Lower lobe of right lung (tissue), 2 donors: ENCODE data around the gene SNAPC4. TPM values are rescaled to one million over a fixed set of nuclear protein-coding genes. Genes with fewer than 3 reads are reported as not detected.
"Not testable (repeated sequence)": the region's sequence is repeated elsewhere in the genome, so short reads cannot be mapped to it uniquely, and the experiment has no call there.

Experiments
- ATAC-seq, 2 donors: fragments of 200-7000 bp; cut with Tn5 transposase; one replicate each; pipeline ENCODE4 v1.9.1; 2020 to 2022; ENCODE audit warnings: mild to moderate bottlenecking in 2 of 2, moderate library complexity in 2 of 2
- DNase-seq: peaks from one replicate; pipeline ENCODE4 v3.0.0-alpha.2; 2020
- H3K27ac ChIP-seq: fragments of 200-600 bp; one replicate; pipeline ENCODE4 v1.8.0; 2022
- H3K27me3 ChIP-seq: fragments of 200-600 bp; one replicate; pipeline ENCODE4 v1.8.0; 2022; ENCODE audit warnings: low read depth
- H3K36me3 ChIP-seq: fragments of 200-600 bp; one replicate; pipeline ENCODE4 v1.8.0; 2022; ENCODE audit warnings: mild to moderate bottlenecking
- H3K4me1 ChIP-seq: fragments of 200-600 bp; one replicate; pipeline ENCODE4 v1.8.0; 2022
- H3K4me3 ChIP-seq: fragments of 200-600 bp; one replicate; pipeline ENCODE4 v1.8.0; 2022; ENCODE audit warnings: mild to moderate bottlenecking
- H3K9me3 ChIP-seq: fragments of 200-600 bp; one replicate; pipeline ENCODE4 v1.8.0; 2022
- intact Hi-C: fragments of 100-400 bp; cut with DNase I; formaldehyde crosslinking; loops from one replicate; pipeline ENCODE4 v1.11.0; 2022
- total RNA-seq: library from RNA; stranded (reverse); fragmentation: NEBNext Ultra II Directional; extraction: Animal tissue kit (Norgen Biotek cat#: 25700); gene quantifications from one replicate; pipeline ENCODE4 v1.2.1, GENCODE V29; 2021
- TF ChIP-seq, protein P1 (sequence below): fragments of 200-600 bp; IDR thresholded peaks from one replicate; pipeline ENCODE4 v1.8.0; 2022; ENCODE audit warnings: antibody characterized with exemption, mild to moderate bottlenecking
- donor health status: DM: no; HTN: yes; CAD: no; lungs with severe emphysema.

Gene SNAPC4
- total RNA-seq, 1 donor from 2014 or later, result 7.4 TPM

DNA sequence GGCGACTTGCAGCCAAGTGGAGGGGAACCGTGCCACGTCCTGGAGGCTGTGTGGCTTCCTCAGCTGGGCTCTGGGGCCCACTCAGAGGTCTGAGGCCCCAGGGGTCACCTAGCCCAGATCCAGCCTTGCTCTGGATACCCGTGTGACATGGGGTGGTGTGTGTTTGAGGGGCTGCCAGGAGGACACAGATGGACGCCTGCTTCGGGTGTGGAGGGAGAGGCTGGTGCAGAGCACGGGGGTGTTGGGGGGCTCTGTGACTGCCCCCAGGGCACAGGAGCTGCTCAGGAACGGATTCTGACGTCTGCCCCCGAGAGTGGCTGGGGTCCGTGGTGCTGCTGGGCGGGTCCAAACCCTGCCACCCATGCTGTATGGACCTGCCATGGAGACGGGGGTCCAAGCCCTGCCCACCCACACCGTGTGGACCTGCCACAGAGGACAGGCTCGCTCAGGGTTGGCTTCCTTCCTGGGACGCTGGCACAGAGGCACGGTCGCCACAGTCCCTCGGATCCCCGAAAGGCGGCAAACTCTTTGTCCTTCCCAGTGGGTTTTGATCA is 29.2 kb upstream of the SNAPC4 start:
- Histone ChIP-seq H3K9me3 (no peaks in the 10 kb centered on the region), H3K27ac (no peak overlapping the region), H3K4me1 (no peaks in the 10 kb centered on the region), H3K4me3 (no peak overlapping the region), H3K36me3 (peaks cover 62% of the 10 kb centered on the region), H3K27me3 (no peaks in the 10 kb centered on the region)
- intact Hi-C loops, result no loop called here
- DNase-seq, result no peak
- ATAC-seq, result no peak
- TF ChIP-seq, protein P1, sequence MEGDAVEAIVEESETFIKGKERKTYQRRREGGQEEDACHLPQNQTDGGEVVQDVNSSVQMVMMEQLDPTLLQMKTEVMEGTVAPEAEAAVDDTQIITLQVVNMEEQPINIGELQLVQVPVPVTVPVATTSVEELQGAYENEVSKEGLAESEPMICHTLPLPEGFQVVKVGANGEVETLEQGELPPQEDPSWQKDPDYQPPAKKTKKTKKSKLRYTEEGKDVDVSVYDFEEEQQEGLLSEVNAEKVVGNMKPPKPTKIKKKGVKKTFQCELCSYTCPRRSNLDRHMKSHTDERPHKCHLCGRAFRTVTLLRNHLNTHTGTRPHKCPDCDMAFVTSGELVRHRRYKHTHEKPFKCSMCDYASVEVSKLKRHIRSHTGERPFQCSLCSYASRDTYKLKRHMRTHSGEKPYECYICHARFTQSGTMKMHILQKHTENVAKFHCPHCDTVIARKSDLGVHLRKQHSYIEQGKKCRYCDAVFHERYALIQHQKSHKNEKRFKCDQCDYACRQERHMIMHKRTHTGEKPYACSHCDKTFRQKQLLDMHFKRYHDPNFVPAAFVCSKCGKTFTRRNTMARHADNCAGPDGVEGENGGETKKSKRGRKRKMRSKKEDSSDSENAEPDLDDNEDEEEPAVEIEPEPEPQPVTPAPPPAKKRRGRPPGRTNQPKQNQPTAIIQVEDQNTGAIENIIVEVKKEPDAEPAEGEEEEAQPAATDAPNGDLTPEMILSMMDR, result no peak

DNA sequence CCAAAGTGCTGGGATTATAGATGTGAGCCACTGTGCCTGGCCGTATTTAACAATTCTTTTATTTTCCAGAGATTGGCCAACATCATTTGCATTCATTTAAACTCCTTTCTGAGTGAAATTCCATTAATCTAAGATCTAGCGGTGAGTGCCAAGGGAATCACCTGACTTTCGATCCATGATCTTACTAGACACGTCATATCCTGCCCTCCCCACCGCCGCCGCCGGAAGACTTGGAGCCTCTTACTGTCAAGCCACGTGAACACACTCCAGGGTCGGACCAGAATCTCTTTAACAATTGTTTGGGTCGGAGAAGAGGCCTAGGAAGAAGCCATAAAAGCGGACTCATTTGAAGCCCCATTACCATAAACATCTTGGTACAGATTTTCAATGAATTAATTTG is 26.8 kb upstream of the SNAPC4 start:
- no peaks in the 10 kb centered on the region for H3K9me3 ChIP-seq
- TF ChIP-seq, protein P1, result no peak
- H3K4me3 ChIP-seq, result no peak overlapping the region
- H3K36me3 ChIP-seq, result peaks cover 64% of the 10 kb centered on the region
- no peak overlapping the region for H3K27ac ChIP-seq
- ATAC-seq, result no peak
- intact Hi-C loops, result no loop called here
- H3K27me3 ChIP-seq, result no peaks in the 10 kb centered on the region
- H3K4me1 ChIP-seq, result no peaks in the 10 kb centered on the region
- DNase-seq, result no peak

DNA sequence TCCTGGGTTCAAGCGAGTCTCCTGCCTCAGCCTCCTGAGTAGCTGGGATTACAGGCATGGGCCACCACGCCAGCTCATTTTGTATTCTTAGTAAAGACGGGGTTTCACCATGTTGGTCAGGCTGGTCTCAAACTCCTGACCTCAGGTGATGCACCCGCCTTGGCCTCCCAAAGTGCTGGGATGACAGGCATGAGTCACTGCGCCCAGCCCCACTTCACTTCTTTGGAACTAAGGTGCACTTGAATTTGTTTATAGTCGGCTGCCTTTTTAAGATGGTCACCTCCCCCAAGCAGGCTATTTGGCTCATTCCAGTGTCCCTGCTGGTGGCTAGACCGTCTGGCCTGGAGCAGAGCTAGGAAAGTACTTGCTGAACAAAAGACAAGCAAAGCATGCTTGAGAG is 25.4 kb upstream of the SNAPC4 start:
- peaks cover 72% of the 10 kb centered on the region for H3K36me3 ChIP-seq
- intact Hi-C loops, H3K4me3 ChIP-seq, H3K27ac ChIP-seq, H3K4me1 ChIP-seq, H3K27me3 ChIP-seq, H3K9me3 ChIP-seq: not testable (repeated sequence)
- DNase-seq, result peak; percentile 42
- peak in 1 of 2 donors; percentile 56 for ATAC-seq

DNA sequence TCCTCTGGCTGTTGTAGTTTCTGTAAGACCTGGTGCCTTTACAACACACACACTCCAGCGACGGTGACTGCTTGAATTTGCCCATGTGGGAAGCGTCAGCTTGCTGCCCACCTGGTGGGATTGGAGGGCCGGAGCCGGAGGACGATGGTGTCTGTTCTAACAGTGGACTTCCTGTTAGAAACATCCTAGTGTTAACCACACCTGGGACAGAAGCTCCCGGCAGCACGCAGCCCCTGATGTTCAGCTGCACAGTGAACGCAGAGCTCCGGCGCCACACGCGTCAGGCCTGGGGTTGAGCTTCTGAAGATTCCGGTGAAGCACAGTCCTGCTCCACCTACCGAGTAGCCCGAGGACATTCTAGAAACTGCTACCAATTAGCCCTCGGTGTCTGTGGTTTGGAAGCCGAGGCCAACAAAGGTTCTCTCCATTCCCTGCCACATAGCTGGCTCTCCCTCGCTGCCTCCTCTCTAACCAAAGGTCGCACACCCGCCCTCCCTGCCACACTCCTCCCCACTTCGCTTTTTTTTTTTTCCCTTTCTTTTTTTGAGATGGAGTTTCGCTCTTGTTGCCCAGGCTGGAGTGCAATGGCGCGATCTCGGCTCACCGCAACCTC is 24.9 kb upstream of the SNAPC4 start:
- Histone ChIP-seq H3K4me3 (no peak overlapping the region), H3K4me1 (no peaks in the 10 kb centered on the region), H3K9me3 (no peaks in the 10 kb centered on the region), H3K27me3 (no peaks in the 10 kb centered on the region), H3K27ac (no peak overlapping the region), H3K36me3 (peaks cover 72% of the 10 kb centered on the region)
- TF ChIP-seq, protein P1, result no peak
- no peak for ATAC-seq
- intact Hi-C loops, result no loop called here
- peak; percentile 32 for DNase-seq

DNA sequence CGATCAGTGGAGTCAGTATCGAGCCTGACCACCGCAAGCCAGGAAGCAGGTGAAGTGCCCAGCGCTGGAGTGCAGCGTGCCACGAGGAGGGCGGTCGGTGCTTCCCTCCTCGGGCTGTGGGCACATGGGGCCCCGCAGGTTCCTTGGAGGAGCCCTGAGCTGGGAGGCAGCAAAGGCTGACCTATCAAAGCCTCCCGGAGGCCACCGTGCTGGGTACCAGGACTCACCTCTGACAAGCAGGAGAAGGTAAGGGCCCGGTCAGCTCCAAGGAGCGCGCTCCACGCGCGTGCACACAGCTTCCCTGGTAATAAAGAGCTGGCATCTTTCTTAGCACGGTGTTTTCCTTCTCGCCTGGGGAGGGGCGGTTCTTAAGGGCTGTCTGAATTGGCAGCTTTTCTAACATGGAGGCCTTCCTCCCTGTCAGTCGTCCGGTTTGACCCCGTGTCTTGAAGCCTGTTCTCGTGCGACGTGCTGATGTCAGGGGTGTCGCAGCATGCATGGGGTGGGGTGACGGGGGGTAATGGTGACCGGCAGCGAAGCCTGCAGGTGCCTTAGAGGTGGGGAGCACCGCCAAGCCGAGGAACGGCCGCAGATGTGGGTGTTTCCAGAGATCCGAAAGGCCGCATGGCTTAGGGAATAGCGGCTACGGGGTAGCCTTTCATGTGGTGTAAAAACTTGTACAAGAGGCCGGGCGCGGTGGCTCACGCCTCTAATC is 23.6 kb upstream of the SNAPC4 start:
- Histone ChIP-seq H3K4me1 (no peaks in the 10 kb centered on the region), H3K27me3 (no peaks in the 10 kb centered on the region), H3K36me3 (peaks cover 72% of the 10 kb centered on the region), H3K4me3 (no peak overlapping the region), H3K27ac (no peak overlapping the region), H3K9me3 (no peaks in the 10 kb centered on the region)
- ATAC-seq (peak in 1 of 2 donors; percentile 6), DNase-seq (no peak)
- TF ChIP-seq, protein P1, result no peak
- intact Hi-C loops, result no loop called here

DNA sequence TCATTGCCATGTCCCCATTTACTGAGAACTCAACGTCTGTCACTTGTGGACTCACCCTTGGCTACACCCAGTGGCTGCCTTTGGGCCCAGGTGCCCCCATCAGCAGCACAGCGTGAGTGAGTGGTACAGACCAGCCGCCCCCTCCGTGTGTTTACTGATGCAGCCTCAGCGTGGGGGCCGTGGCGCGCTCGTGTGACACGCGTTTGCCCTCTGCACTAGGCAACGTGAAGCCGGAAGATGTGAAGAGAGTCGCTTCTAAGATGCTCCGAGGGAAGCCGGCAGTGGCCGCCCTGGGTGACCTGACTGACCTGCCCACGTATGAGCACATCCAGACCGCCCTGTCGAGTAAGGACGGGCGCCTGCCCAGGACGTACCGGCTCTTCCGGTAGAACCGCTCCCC is 22.9 kb upstream of the SNAPC4 start:
- DNase-seq (no peak), ATAC-seq (no peak)
- H3K27ac ChIP-seq, result no peak overlapping the region
- TF ChIP-seq, protein P1, result no peak
- H3K27me3 ChIP-seq, result no peaks in the 10 kb centered on the region
- intact Hi-C loops, result no loop called here
- peaks cover 78% of the 10 kb centered on the region for H3K36me3 ChIP-seq
- no peaks in the 10 kb centered on the region for H3K9me3 ChIP-seq
- H3K4me1 ChIP-seq, result no peaks in the 10 kb centered on the region
- no peak overlapping the region for H3K4me3 ChIP-seq
